K562 (cell line): Measurements from ENCODE around the gene NCOA1. TPM values are rescaled to one million over a fixed set of nuclear protein-coding genes. Genes with fewer than 3 reads are reported as not detected.
A peak's percentile ranks its signal among the peaks of the same experiment; 100 is the strongest.

ENCODE experiments used
- HCFC1 ChIP-seq: IDR thresholded peaks from 2 replicates; pipeline ENCODE4 v1.6.1; 2012; ENCODE audit warnings: low read depth, low read length, improper control_type of control experiment
- IFI16 ChIP-seq: fragments of 250-450 bp; sonication (Bioruptor Pico); IDR thresholded peaks from 2 replicates; pipeline ENCODE4 v2.1.2; 2022; ENCODE audit warnings: mild to moderate bottlenecking, inconsistent platforms
- MEIS2 ChIP-seq: fragments of 450-650 bp; IDR thresholded peaks from 2 replicates; pipeline ENCODE4 v1.6.1; 2014; ENCODE audit warnings: mild to moderate bottlenecking; ENCODE audit not compliant: partially characterized antibody
- POU5F1 ChIP-seq: fragments of 150-350 bp; IDR thresholded peaks from 2 replicates; pipeline ENCODE4 v1.6.1; 2014; ENCODE audit warnings: borderline replicate concordance, low read length, low read depth, mild to moderate bottlenecking; ENCODE audit not compliant: partially characterized antibody
- SIN3B ChIP-seq: fragments of 450-650 bp; IDR thresholded peaks from 2 replicates; pipeline ENCODE4 v1.6.1; 2017; ENCODE audit warnings: low read depth, mild to moderate bottlenecking, moderate library complexity
- TAF15 ChIP-seq: fragments of 200-400 bp; formaldehyde crosslinking; IDR thresholded peaks from 2 replicates; pipeline ENCODE4 v1.6.1; 2017; ENCODE audit warnings: mild to moderate bottlenecking, low read depth, low read length, moderate library complexity
- polyA plus RNA-seq, 8 experiments: library from polyadenylated mRNA; depleted of rRNA in 4 of 8; stranded (reverse) in 5 of 8; unstranded in 3 of 8; fragments of >200 nt; fragmentation: Nextera tagmentation in 2 of 8; fragmentation: Illumina TruSeq in 1 of 8; extraction: Ambion mirVana in 2 of 8; extraction: Trizol in 1 of 8; gene quantifications; 2 replicates each; pipeline versions ENCODE4 v1.2.1 to v1.2.3, GENCODE V29; 2011 to 2014; ENCODE audit warnings: inconsistent platforms in 1 of 8, missing spikeins in 1 of 8
- total RNA-seq, 7 experiments: library from RNA; depleted of rRNA in 6 of 7; stranded (reverse); fragments of >200 nt in 6 of 7; fragmentation: Illumina TruSeq in 2 of 7; extraction: Trizol in 2 of 7; gene quantifications; 2 replicates each; pipeline versions ENCODE4 v1.2.1 to v1.2.3, GENCODE V29; 2011 to 2021; ENCODE audit warnings: low replicate concordance in 1 of 7
- TF ChIP-seq, protein P1 (sequence below): fragments of 250-450 bp; sonication (Bioruptor Pico); IDR thresholded peaks from 2 replicates; pipeline ENCODE4 v1.8.0; 2022; ENCODE audit warnings: moderate library complexity, mild to moderate bottlenecking, inconsistent platforms
- TF ChIP-seq, protein P2 (sequence below), 2 experiments: IDR thresholded peaks in 1 of 2; conservative IDR thresholded peaks in 1 of 2; 2 replicates each; pipeline ENCODE4 v1.6.1; 2016; ENCODE audit warnings: low read depth in 2 of 2, mild to moderate bottlenecking in 1 of 2, missing compliant biosample characterization in 1 of 2, missing genetic modification characterization in 1 of 2, moderate library complexity in 1 of 2
- TF ChIP-seq, protein P3 (sequence below): sonication (generic); formaldehyde crosslinking; IDR thresholded peaks from 2 replicates; pipeline ENCODE4 v1.8.0; 2022; ENCODE audit warnings: mild to moderate bottlenecking, missing genetic modification reagents

NCOA1 gene
- total and polyA plus RNA-seq, 9 of the 15 experiments (the other 6 are each of a cell fraction or from before 2014, with no cell fraction given) = 4.9 to 25.7 (median 17.0) TPM

DNA sequence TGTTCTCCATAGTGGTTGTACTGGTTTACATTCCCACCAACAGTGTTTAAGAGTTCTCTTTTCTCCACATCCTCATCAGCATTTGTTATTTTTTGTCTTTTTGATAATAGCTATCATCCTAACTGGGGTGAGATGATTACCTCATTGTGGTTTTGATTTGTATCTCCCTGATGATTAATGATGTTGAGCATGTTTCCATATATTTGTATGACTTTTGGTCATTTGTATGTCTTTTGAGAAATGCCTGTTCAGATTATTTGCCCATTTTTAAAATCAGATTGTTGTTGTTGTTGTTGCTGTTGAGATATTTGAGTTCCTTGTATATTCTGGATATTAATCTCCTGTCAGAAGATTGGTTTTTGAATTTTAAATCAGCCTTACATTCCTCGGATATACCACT is 147.5 kb downstream of the NCOA1 start (continued):
- TF ChIP-seq IFI16 (CRISPR knock-in tag) = no peak
- TF ChIP-seq MEIS2 = peak; percentile 64
- TF ChIP-seq, protein P1, sequence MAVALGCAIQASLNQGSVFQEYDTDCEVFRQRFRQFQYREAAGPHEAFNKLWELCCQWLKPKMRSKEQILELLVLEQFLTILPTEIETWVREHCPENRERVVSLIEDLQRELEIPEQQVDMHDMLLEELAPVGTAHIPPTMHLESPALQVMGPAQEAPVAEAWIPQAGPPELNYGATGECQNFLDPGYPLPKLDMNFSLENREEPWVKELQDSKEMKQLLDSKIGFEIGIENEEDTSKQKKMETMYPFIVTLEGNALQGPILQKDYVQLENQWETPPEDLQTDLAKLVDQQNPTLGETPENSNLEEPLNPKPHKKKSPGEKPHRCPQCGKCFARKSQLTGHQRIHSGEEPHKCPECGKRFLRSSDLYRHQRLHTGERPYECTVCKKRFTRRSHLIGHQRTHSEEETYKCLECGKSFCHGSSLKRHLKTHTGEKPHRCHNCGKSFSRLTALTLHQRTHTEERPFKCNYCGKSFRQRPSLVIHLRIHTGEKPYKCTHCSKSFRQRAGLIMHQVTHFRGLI (CRISPR knock-in tag) = no peak
- TF ChIP-seq, protein P2, sequence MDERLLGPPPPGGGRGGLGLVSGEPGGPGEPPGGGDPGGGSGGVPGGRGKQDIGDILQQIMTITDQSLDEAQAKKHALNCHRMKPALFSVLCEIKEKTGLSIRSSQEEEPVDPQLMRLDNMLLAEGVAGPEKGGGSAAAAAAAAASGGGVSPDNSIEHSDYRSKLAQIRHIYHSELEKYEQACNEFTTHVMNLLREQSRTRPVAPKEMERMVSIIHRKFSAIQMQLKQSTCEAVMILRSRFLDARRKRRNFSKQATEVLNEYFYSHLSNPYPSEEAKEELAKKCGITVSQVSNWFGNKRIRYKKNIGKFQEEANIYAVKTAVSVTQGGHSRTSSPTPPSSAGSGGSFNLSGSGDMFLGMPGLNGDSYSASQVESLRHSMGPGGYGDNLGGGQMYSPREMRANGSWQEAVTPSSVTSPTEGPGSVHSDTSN (CRISPR knock-in tag; IDR thresholded peaks at IDR 0.05; ENCODE audit: low read depth) = no peak
- TF ChIP-seq, protein P2 (tag; conservative IDR thresholded peaks at IDR 0.05; ENCODE audit: low read depth) = peak; percentile 31; the same call in 1 of the 2 replicates
- no peak for TF ChIP-seq SIN3B
- TF ChIP-seq, protein P3, sequence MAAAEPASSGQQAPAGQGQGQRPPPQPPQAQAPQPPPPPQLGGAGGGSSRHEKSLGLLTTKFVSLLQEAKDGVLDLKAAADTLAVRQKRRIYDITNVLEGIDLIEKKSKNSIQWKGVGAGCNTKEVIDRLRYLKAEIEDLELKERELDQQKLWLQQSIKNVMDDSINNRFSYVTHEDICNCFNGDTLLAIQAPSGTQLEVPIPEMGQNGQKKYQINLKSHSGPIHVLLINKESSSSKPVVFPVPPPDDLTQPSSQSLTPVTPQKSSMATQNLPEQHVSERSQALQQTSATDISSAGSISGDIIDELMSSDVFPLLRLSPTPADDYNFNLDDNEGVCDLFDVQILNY (CRISPR knock-in tag) = no peak
- no peak for TF ChIP-seq TAF15
- TF ChIP-seq HCFC1 = no peak
- no peak for TF ChIP-seq POU5F1
